ENCODE measurements around the gene CASZ1. TPM values are rescaled to one million over a fixed set of nuclear protein-coding genes. Genes with fewer than 3 reads are reported as not detected.

Gene CASZ1
- total RNA-seq, 1 donor from 2014 or later: 9.2 TPM

GRCh38 chr1:10593750-10594149 lies 202.7 kb downstream of the CASZ1 start:
- no peak for DNase-seq (ENCODE audit: low read depth)
- no peak for FAIRE-seq
- Histone ChIP-seq H3K36me3 (ENCODE audit: control insufficient read depth, insufficient read depth, low read length) (no peaks in the 10 kb centered on the region), H3K27me3 (ENCODE audit: control insufficient read depth, insufficient read depth, low read length) (no peaks in the 10 kb centered on the region), H3K4me3 (ENCODE audit: low read depth, low read length) (no peak overlapping the region)
- TF ChIP-seq CTCF (IDR thresholded peaks at IDR 0.05; ENCODE audit: insufficient read depth, low read length, severe bottlenecking): no peak

GRCh38 chr1:10592373-10592772 lies 204.1 kb downstream of the CASZ1 start:
- H3K36me3 ChIP-seq (ENCODE audit: control insufficient read depth, insufficient read depth, low read length): no peaks in the 10 kb centered on the region
- TF ChIP-seq CTCF (IDR thresholded peaks at IDR 0.05; ENCODE audit: insufficient read depth, low read length, severe bottlenecking): no peak
- H3K4me3 ChIP-seq (ENCODE audit: low read depth, low read length): no peak overlapping the region
- DNase-seq (ENCODE audit: low read depth) (no peak), FAIRE-seq (no peak)
- H3K27me3 ChIP-seq (ENCODE audit: control insufficient read depth, insufficient read depth, low read length): no peaks in the 10 kb centered on the region

- TF ChIP-seq CTCF (IDR thresholded peaks at IDR 0.05; ENCODE audit: insufficient read depth, low read length, severe bottlenecking): no peak
- Histone ChIP-seq H3K27me3 (ENCODE audit: control insufficient read depth, insufficient read depth, low read length) (no peaks in the 10 kb centered on the region), H3K36me3 (ENCODE audit: control insufficient read depth, insufficient read depth, low read length) (no peaks in the 10 kb centered on the region), H3K4me3 (ENCODE audit: low read depth, low read length) (no peak overlapping the region)
- no peak for DNase-seq (ENCODE audit: low read depth)
- FAIRE-seq: no peak
Observed at GRCh38 chr1:10591010-10591409, 205.4 kb downstream of the CASZ1 start.

- no peak for FAIRE-seq
Observed at GRCh38 chr1:10589074-10589473, 207.4 kb downstream of the CASZ1 start.

GRCh38 chr1:10588640-10589039 lies 207.8 kb downstream of the CASZ1 start:
- FAIRE-seq (no peak), DNase-seq (ENCODE audit: low read depth) (no peak)
- no peak for TF ChIP-seq CTCF (IDR thresholded peaks at IDR 0.05; ENCODE audit: insufficient read depth, low read length, severe bottlenecking)
- Histone ChIP-seq H3K4me3 (ENCODE audit: low read depth, low read length) (no peak overlapping the region), H3K36me3 (ENCODE audit: control insufficient read depth, insufficient read depth, low read length) (no peaks in the 10 kb centered on the region), H3K27me3 (ENCODE audit: control insufficient read depth, insufficient read depth, low read length) (no peaks in the 10 kb centered on the region)

More at GRCh38 chr1:10589074-10589473, 207.4 kb downstream of the CASZ1 start:
- Histone ChIP-seq H3K36me3 (ENCODE audit: control insufficient read depth, insufficient read depth, low read length) (no peaks in the 10 kb centered on the region), H3K27me3 (ENCODE audit: control insufficient read depth, insufficient read depth, low read length) (no peaks in the 10 kb centered on the region), H3K4me3 (ENCODE audit: low read depth, low read length) (no peak overlapping the region)
- DNase-seq (ENCODE audit: low read depth): no peak
- no peak for TF ChIP-seq CTCF (IDR thresholded peaks at IDR 0.05; ENCODE audit: insufficient read depth, low read length, severe bottlenecking)

Other genes starting within 250 kb of the CASZ1 start
- 79.0 and 99.9 TPM in 2 replicates for gene TARDBP, start 216.0 kb upstream of the CASZ1 start, total RNA-seq

All from bronchial epithelial cell (primary cell).